ENCODE data around the gene SURF2.
"Not testable (repeated sequence)": the region's sequence is repeated elsewhere in the genome, so short reads cannot be mapped to it uniquely, and the experiment has no call there.

Gene SURF2

GRCh38 chr9:133379153-133380086 is 23.1 kb downstream of the SURF2 start:
- no peak for DNase-seq

GRCh38 chr9:133380734-133381133 is 24.4 kb downstream of the SURF2 start:
- DNase-seq: no peak

GRCh38 chr9:133382507-133383141 is 26.3 kb downstream of the SURF2 start:
- DNase-seq: no peak

GRCh38 chr9:133383438-133383837 is 27.1 kb downstream of the SURF2 start:
- no peak for DNase-seq

GRCh38 chr9:133384736-133385321 is 28.5 kb downstream of the SURF2 start:
- DNase-seq: no peak

GRCh38 chr9:133385452-133385851 is 29.1 kb downstream of the SURF2 start:
- DNase-seq: no peak

GRCh38 chr9:133386338-133386737 is 30.0 kb downstream of the SURF2 start:
- no peak for DNase-seq

GRCh38 chr9:133387680-133388079 is 31.3 kb downstream of the SURF2 start:
- DNase-seq: no peak

GRCh38 chr9:133389025-133389557 is 32.7 kb downstream of the SURF2 start:
- no peak for DNase-seq

GRCh38 chr9:133389562-133389961 is 33.2 kb downstream of the SURF2 start:
- no peak for DNase-seq

- DNase-seq: no peak
These were observed 34.4 kb downstream of the SURF2 start for GRCh38 chr9:133390713-133391112.

GRCh38 chr9:133391449-133391848 is 35.1 kb downstream of the SURF2 start:
- DNase-seq: not testable (repeated sequence)

GRCh38 chr9:133392308-133392707 is 36.0 kb downstream of the SURF2 start:
- DNase-seq: not testable (repeated sequence)

GRCh38 chr9:133393399-133393798 is 37.0 kb downstream of the SURF2 start:
- no peak for DNase-seq

GRCh38 chr9:133394687-133395271 is 38.4 kb downstream of the SURF2 start:
- DNase-seq: no peak

GRCh38 chr9:133396952-133397351 is 40.6 kb downstream of the SURF2 start:
- no peak for DNase-seq

GRCh38 chr9:133397370-133397769 is 41.0 kb downstream of the SURF2 start:
- DNase-seq: no peak

- no peak for DNase-seq
These were observed 41.5 kb downstream of the SURF2 start for GRCh38 chr9:133397895-133398294.

GRCh38 chr9:133400292-133400691 is 43.9 kb downstream of the SURF2 start:
- DNase-seq: no peak

- no peak for DNase-seq
These were observed 45.2 kb downstream of the SURF2 start for GRCh38 chr9:133401588-133401987.

GRCh38 chr9:133402689-133403088 is 46.3 kb downstream of the SURF2 start:
- no peak for DNase-seq

GRCh38 chr9:133403766-133404453 is 47.6 kb downstream of the SURF2 start:
- DNase-seq: no peak
